Gastrocnemius medialis (tissue), 4 donors: Measurements from ENCODE around the gene DENND5B. TPM values are rescaled to one million over a fixed set of nuclear protein-coding genes. Genes with fewer than 3 reads are reported as not detected.

ENCODE experiments used
- ATAC-seq, 2 donors: fragments of 150-250 bp; one replicate each; pipeline ENCODE4 v1.9.1; 2016
- DNase-seq, 2 donors: peaks; one replicate each; pipeline ENCODE4 v3.0.0-alpha.2; 2019
- H3K27ac ChIP-seq, 4 donors: fragments of 200-600 bp; sonication (generic); 1 replicate in 1 of 4; 2 replicates in 3 of 4; pipeline ENCODE4 v1.5.1; 2016 to 2018; ENCODE audit warnings: mild to moderate bottlenecking in 2 of 4, moderate library complexity in 1 of 4
- H3K27me3 ChIP-seq, 3 donors: fragments of 200-600 bp; sonication (generic) in 2 of 3; 1 replicate in 1 of 3; 2 replicates in 2 of 3; pipeline versions ENCODE4 v1.5.1 to v1.6.0; 2016 to 2019; ENCODE audit warnings: mild to moderate bottlenecking in 1 of 3, moderate library complexity in 1 of 3
- H3K36me3 ChIP-seq, 2 donors: fragments of 200-600 bp; sonication (generic) in 1 of 2; one replicate each; pipeline ENCODE4 v1.5.1; 2017 to 2018
- H3K4me1 ChIP-seq, 2 donors: fragments of 200-600 bp; sonication (generic) in 1 of 2; one replicate each; pipeline ENCODE4 v1.5.1; 2016 to 2017; ENCODE audit warnings: mild to moderate bottlenecking in 2 of 2
- H3K4me3 ChIP-seq, 4 donors: fragments of 200-600 bp; sonication (generic) in 3 of 4; 1 replicate in 1 of 4; 2 replicates in 3 of 4; pipeline ENCODE4 v1.5.1; 2016 to 2019; ENCODE audit warnings: mild to moderate bottlenecking in 2 of 4
- H3K9me3 ChIP-seq, 3 donors: fragments of 200-600 bp; sonication (generic) in 2 of 3; 1 replicate in 1 of 3; 2 replicates in 2 of 3; pipeline ENCODE4 v1.5.1; 2016 to 2019
- POLR2A ChIP-seq, 2 donors: fragments of 450-650 bp; IDR thresholded peaks; one replicate each; pipeline ENCODE4 v1.6.1; 2017; ENCODE audit warnings: antibody characterized with exemption in 2 of 2, mild to moderate bottlenecking in 2 of 2, moderate library complexity in 2 of 2
- in situ Hi-C, 4 donors: fragments of 200-750 bp; cut with MboI; loops; one replicate each; pipeline versions ENCODE4 v1.15.0 to v1.8.0; 2017; ENCODE audit warnings: low sequenced_read_pairs in 4 of 4
- intact Hi-C: fragments of 100-400 bp; cut with DNase I; formaldehyde crosslinking; loops from one replicate; pipeline ENCODE4 v1.15.1; 2023; ENCODE audit warnings: low total_unique reads
- total RNA-seq, 4 donors: library from RNA; depleted of rRNA; stranded (reverse); fragments of >200 nt; gene quantifications; one replicate each; pipeline versions ENCODE4 v1.1.0 to v1.2.3, GENCODE V29; 2016
- TF ChIP-seq, protein P1 (sequence below), 5 experiments: fragments of 450-650 bp in 3 of 5; fragments of 200-600 bp in 2 of 5; sonication (generic) in 2 of 5; IDR thresholded peaks in 4 of 5; conservative IDR thresholded peaks in 1 of 5; 1 replicate in 4 of 5; 2 replicates in 1 of 5; pipeline ENCODE4 v1.5.1; 2016 to 2019; ENCODE audit warnings: antibody characterized with exemption in 5 of 5, mild to moderate bottlenecking in 3 of 5, moderate library complexity in 3 of 5

The DENND5B gene
- total RNA-seq, 4 donors from 2014 or later, result 12.5 to 33.7 (median 26.7) TPM

GRCh38 chr12:31393004-31393550, 197.9 kb downstream of the DENND5B start:
- TF ChIP-seq, protein P1, sequence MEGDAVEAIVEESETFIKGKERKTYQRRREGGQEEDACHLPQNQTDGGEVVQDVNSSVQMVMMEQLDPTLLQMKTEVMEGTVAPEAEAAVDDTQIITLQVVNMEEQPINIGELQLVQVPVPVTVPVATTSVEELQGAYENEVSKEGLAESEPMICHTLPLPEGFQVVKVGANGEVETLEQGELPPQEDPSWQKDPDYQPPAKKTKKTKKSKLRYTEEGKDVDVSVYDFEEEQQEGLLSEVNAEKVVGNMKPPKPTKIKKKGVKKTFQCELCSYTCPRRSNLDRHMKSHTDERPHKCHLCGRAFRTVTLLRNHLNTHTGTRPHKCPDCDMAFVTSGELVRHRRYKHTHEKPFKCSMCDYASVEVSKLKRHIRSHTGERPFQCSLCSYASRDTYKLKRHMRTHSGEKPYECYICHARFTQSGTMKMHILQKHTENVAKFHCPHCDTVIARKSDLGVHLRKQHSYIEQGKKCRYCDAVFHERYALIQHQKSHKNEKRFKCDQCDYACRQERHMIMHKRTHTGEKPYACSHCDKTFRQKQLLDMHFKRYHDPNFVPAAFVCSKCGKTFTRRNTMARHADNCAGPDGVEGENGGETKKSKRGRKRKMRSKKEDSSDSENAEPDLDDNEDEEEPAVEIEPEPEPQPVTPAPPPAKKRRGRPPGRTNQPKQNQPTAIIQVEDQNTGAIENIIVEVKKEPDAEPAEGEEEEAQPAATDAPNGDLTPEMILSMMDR (IDR thresholded peaks at IDR 0.05 in 4 of 5, conservative IDR thresholded peaks at IDR 0.05 in 1 of 5), result no peak
- H3K9me3 ChIP-seq, result no peaks in the 10 kb centered on the region
- H3K4me3 ChIP-seq, result no peak overlapping the region
- H3K27me3 ChIP-seq, result no peaks in the 10 kb centered on the region
- H3K4me1 ChIP-seq, result no peaks in the 10 kb centered on the region
- no peak overlapping the region for H3K27ac ChIP-seq
- DNase-seq, result no peak
- H3K36me3 ChIP-seq, result peaks cover 0 to 37% of the 10 kb centered on the region in 2 donors
- ATAC-seq, result no peak
- in situ Hi-C loops, result no loop called here
- intact Hi-C loops, result no loop called here

- Histone ChIP-seq H3K4me3 (no peak overlapping the region), H3K9me3 (no peaks in the 10 kb centered on the region), H3K27ac (no peak overlapping the region), H3K4me1 (no peaks in the 10 kb centered on the region), H3K36me3 (peaks cover 0 to 51% of the 10 kb centered on the region in 2 donors), H3K27me3 (no peaks in the 10 kb centered on the region)
- TF ChIP-seq POLR2A (IDR thresholded peaks at IDR 0.05), result no peak
- TF ChIP-seq, protein P1 (IDR thresholded peaks at IDR 0.05 in 4 of 5, conservative IDR thresholded peaks at IDR 0.05 in 1 of 5), result no peak
- in situ Hi-C loops, result no loop called here
- intact Hi-C loops, result no loop called here
- ATAC-seq (no peak), DNase-seq (no peak)
These were observed 199.9 kb downstream of the DENND5B start for GRCh38 chr12:31390991-31391390.

- H3K36me3 ChIP-seq, result peaks cover 0 to 59% of the 10 kb centered on the region in 2 donors
- H3K4me3 ChIP-seq, result no peak overlapping the region
- in situ Hi-C loops (no loop called here), intact Hi-C loops (no loop called here)
- no peaks in the 10 kb centered on the region for H3K27me3 ChIP-seq
- TF ChIP-seq, protein P1 (IDR thresholded peaks at IDR 0.05 in 4 of 5, conservative IDR thresholded peaks at IDR 0.05 in 1 of 5), result no peak
- no peak for TF ChIP-seq POLR2A (IDR thresholded peaks at IDR 0.05)
- H3K27ac ChIP-seq, result no peak overlapping the region
- no peaks in the 10 kb centered on the region for H3K9me3 ChIP-seq
- no peaks in the 10 kb centered on the region for H3K4me1 ChIP-seq
- DNase-seq, result no peak
- no peak for ATAC-seq
These were observed 202.2 kb downstream of the DENND5B start for GRCh38 chr12:31388713-31389112.

DNA sequence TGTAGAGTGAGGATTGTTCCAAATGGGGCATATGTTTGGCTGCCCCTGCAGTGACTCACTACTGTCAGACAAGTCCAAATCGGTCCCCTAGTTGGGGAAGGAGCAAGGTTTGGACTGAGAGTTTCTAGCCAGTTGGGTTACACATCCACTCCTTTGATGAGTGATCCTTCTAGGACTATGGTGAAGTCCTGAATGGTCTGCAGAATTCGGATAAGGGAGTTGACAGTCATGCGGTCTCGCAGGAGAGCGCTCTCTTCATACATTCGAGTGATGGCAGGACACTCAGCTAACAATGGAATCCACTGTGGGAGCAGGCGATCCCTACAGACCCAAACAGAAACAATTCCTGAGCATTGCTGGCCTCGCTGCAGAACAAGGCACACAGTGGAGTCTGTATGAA, 203.5 kb downstream of the DENND5B start:
- no peaks in the 10 kb centered on the region for H3K4me1 ChIP-seq
- H3K4me3 ChIP-seq, result no peak overlapping the region
- in situ Hi-C loops (no loop called here), intact Hi-C loops (no loop called here)
- no peaks in the 10 kb centered on the region for H3K9me3 ChIP-seq
- H3K27me3 ChIP-seq, result no peaks in the 10 kb centered on the region
- DNase-seq, result no peak
- peaks cover 0 to 59% of the 10 kb centered on the region in 2 donors for H3K36me3 ChIP-seq
- H3K27ac ChIP-seq, result no peak overlapping the region
- ATAC-seq, result no peak
- TF ChIP-seq, protein P1 (IDR thresholded peaks at IDR 0.05 in 4 of 5, conservative IDR thresholded peaks at IDR 0.05 in 1 of 5), result no peak
- TF ChIP-seq POLR2A (IDR thresholded peaks at IDR 0.05), result no peak

DNA sequence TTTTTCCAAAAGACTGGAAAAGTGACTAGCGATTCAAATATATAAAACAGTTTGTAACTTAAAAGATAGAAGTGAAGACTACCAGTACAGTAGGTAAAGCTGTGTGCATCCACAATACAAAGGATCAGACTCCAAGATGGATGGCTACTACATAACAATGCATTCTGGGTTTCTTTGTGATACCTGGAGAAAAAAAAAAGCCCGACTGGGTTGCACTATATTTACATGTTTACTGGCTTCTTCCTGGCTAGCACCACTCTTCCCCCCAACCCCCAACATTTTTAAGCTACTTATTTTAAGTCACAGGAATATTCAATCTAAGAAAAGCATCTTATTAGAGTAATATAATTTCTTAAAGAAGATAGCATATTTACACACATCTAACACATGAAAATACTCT, 203.9 kb downstream of the DENND5B start:
- H3K36me3 ChIP-seq, result peaks cover 0 to 56% of the 10 kb centered on the region in 2 donors
- TF ChIP-seq POLR2A (IDR thresholded peaks at IDR 0.05), result no peak
- TF ChIP-seq, protein P1 (IDR thresholded peaks at IDR 0.05 in 4 of 5, conservative IDR thresholded peaks at IDR 0.05 in 1 of 5), result no peak
- H3K27ac ChIP-seq, result no peak overlapping the region
- H3K27me3 ChIP-seq, result no peaks in the 10 kb centered on the region
- in situ Hi-C loops, result no loop called here
- no peaks in the 10 kb centered on the region for H3K4me1 ChIP-seq
- DNase-seq, result no peak
- H3K9me3 ChIP-seq, result no peaks in the 10 kb centered on the region
- no peak overlapping the region for H3K4me3 ChIP-seq
- ATAC-seq, result no peak
- intact Hi-C loops, result no loop called here
